ENCODE measurements around the gene SMCO3. TPM values are rescaled to one million over a fixed set of nuclear protein-coding genes. Genes with fewer than 3 reads are reported as not detected.

The SMCO3 gene
- total RNA-seq, 3 donors from 2014 or later: not detected

- Histone ChIP-seq H3K36me3 (ENCODE audit: low read depth) (no peaks in the 10 kb centered on the region), H3K4me1 (ENCODE audit: low read depth) (peaks cover 15% of the 10 kb centered on the region), H3K4me3 (no peak overlapping the region), H3K9me3 (no peaks in the 10 kb centered on the region)
- no peak for DNase-seq
- no peak for ATAC-seq
- intact Hi-C loops (cut with DNase I, micrococcal nuclease): no loop called here
- TF ChIP-seq, protein P1, sequence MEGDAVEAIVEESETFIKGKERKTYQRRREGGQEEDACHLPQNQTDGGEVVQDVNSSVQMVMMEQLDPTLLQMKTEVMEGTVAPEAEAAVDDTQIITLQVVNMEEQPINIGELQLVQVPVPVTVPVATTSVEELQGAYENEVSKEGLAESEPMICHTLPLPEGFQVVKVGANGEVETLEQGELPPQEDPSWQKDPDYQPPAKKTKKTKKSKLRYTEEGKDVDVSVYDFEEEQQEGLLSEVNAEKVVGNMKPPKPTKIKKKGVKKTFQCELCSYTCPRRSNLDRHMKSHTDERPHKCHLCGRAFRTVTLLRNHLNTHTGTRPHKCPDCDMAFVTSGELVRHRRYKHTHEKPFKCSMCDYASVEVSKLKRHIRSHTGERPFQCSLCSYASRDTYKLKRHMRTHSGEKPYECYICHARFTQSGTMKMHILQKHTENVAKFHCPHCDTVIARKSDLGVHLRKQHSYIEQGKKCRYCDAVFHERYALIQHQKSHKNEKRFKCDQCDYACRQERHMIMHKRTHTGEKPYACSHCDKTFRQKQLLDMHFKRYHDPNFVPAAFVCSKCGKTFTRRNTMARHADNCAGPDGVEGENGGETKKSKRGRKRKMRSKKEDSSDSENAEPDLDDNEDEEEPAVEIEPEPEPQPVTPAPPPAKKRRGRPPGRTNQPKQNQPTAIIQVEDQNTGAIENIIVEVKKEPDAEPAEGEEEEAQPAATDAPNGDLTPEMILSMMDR (IDR thresholded peaks at IDR 0.05): no peak
These were observed 33.1 kb downstream of the SMCO3 start for GRCh38 chr12:14780859-14781258.

DNA sequence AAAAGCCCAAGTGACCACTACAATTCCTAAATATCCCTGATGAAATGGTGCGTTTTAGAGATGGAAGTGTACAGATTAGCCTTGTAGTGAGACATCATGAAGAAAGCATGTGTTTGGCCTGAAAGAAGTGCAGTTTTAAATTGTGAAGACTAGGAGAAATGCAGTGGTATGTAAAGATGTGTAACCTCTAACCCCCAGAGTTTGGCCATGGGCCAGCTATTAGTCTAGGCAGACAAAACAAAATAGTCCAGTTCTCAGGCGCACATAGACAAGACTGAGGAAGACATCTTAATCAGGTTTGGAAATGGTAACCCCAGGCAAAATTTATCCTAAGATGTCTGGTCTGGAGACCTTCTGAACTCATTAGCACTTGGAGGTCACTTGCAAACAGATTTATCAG, 34.1 kb downstream of the SMCO3 start:
- Histone ChIP-seq H3K4me3 (no peak overlapping the region), H3K9me3 (no peaks in the 10 kb centered on the region), H3K36me3 (ENCODE audit: low read depth) (no peaks in the 10 kb centered on the region), H3K4me1 (ENCODE audit: low read depth) (peaks cover 19% of the 10 kb centered on the region)
- DNase-seq (no peak), ATAC-seq (no peak)
- intact Hi-C loops (cut with DNase I, micrococcal nuclease): no loop called here
- TF ChIP-seq, protein P1 (IDR thresholded peaks at IDR 0.05): no peak

GRCh38 chr12:14777271-14777670, 36.7 kb downstream of the SMCO3 start:
- DNase-seq (peak in 2 of 3 donors; percentile 43 to 58), ATAC-seq (peak; percentile 42)
- intact Hi-C loops (cut with DNase I, micrococcal nuclease): no loop called here
- no peaks in the 10 kb centered on the region for H3K36me3 ChIP-seq (ENCODE audit: low read depth)
- H3K4me1 ChIP-seq (ENCODE audit: low read depth): peaks cover 19% of the 10 kb centered on the region
- peaks cover 2% of the 10 kb centered on the region for H3K9me3 ChIP-seq
- TF ChIP-seq, protein P1 (IDR thresholded peaks at IDR 0.05): no peak
- no peak overlapping the region for H3K4me3 ChIP-seq

GRCh38 chr12:14776236-14776961, 37.6 kb downstream of the SMCO3 start:
- intact Hi-C loops (cut with DNase I, micrococcal nuclease): no loop called here
- Histone ChIP-seq H3K9me3 (peaks cover 2% of the 10 kb centered on the region), H3K4me3 (no peak overlapping the region), H3K4me1 (ENCODE audit: low read depth) (peaks cover 19% of the 10 kb centered on the region), H3K36me3 (ENCODE audit: low read depth) (no peaks in the 10 kb centered on the region)
- DNase-seq (no peak), ATAC-seq (no peak)
- TF ChIP-seq, protein P1 (IDR thresholded peaks at IDR 0.05): no peak

GRCh38 chr12:14775636-14775980, 38.4 kb downstream of the SMCO3 start:
- intact Hi-C loops (cut with DNase I, micrococcal nuclease): no loop called here
- Histone ChIP-seq H3K9me3 (peaks cover 2% of the 10 kb centered on the region), H3K4me1 (ENCODE audit: low read depth) (peaks cover 19% of the 10 kb centered on the region), H3K4me3 (no peak overlapping the region), H3K36me3 (ENCODE audit: low read depth) (no peaks in the 10 kb centered on the region)
- DNase-seq (no peak), ATAC-seq (no peak)
- TF ChIP-seq, protein P1 (IDR thresholded peaks at IDR 0.05): no peak
